ENCODE data around the gene DCAF4.

- no peak for TF ChIP-seq CTCF (IDR thresholded peaks at IDR 0.05)
- TF ChIP-seq POLR2AphosphoS5 (IDR thresholded peaks at IDR 0.05; ENCODE audit: insufficient read depth in 1 of 2, low read depth in 1 of 2) = no peak
Observed at GRCh38 chr14:72968316-72968715, 42.1 kb downstream of the DCAF4 start.
